ENCODE data around the gene ELMO1. TPM values are rescaled to one million over a fixed set of nuclear protein-coding genes. Genes with fewer than 3 reads are reported as not detected.
"Not testable (repeated sequence)": the region's sequence is repeated elsewhere in the genome, so short reads cannot be mapped to it uniquely, and the experiment has no call there.

Gene ELMO1
- total RNA-seq, 2 experiments from 2014 or later: 65.2 to 67.7 TPM

- CTCF ChIA-PET: no interaction called here
- POLR2A ChIA-PET: no interaction called here
Measured at GRCh38 chr7:36999626-37000485, 448.8 kb downstream of the ELMO1 start.

GRCh38 chr7:36995776-36996175 lies 452.9 kb downstream of the ELMO1 start:
- CTCF ChIA-PET: no interaction called here
- POLR2A ChIA-PET: no interaction called here

DNA sequence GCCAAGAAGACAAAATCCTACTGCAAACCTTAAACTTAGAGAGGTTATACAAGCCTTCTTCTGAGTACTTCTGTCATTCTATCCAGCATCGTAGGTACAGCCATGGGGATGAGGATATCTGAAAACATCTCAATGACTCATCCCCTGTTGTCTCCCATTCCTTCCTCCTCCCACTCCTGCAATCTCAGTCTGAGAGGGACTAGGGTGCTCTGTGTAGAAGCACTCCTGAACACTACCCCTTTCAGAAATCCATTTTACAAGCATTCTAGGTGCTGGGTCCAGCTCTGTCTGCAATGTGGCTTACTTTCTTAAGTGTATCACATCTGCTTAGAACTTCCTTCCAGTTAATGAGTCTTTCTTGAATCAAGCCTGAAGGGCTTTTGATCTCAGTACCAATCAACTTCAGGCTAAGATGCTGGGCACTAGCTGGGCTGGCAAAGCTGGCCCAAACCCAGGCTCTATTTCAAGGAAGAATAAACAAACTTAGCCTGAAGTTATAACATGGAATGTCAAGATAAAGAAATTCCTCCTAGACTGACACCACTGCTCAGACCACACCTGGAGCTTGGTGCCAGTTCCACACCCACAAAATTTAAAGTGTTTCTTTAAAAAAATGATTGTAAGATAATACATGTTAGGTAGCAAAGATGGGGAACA lies 454.1 kb downstream of the ELMO1 start:
- POLR2A ChIA-PET: no interaction called here

DNA sequence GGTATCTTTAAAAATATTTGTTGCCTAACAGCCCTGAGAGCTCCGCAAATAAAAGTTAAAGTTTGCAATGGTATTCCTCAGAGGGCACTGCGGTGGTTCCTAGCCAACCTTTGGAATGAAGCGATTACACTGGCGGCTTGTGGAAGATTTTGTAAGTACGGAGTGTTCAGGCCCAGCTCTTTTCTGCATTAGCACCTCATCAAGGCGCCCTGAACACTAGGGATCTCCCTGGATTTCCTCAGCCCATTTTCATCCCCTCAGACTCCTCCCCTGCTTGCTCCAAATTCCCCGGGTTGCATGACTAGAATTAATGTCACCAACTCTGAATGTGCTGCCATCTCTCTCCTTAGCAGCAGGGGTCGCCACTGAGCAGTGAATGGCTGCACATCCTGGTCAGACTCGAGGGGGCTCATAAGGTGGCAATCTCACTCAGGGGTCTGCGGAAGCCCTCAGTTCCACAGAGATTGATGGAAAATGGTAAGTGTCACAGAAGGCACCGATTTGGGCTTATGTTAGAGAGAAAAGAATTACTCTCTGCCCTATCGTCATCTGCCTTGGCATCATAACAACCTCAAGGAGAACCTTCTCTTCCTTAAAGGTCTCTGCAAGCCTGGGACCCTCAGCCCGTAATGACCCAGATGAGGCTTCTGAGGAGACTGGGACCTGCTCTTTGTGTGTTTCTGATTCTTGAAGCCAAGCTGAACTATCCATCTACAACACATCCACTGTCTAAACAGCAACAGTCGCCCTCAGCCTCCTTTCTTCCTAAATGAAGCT lies 461.5 kb downstream of the ELMO1 start:
- CTCF ChIA-PET: interaction anchor here (0.6 to 2.5 kb wide), 7 partner anchors 10 to 208 kb away, joined by 3 to 9 read pairs (median 3); no protein-coding TSS in a partner anchor
- POLR2A ChIA-PET: no interaction called here

More for the DNA sequence above, 454.1 kb downstream of the ELMO1 start:
- CTCF ChIA-PET: interaction anchor here (1.4 kb wide), 1 partner anchor 187 kb away, joined by 4 read pairs; no protein-coding TSS in a partner anchor

- CTCF ChIA-PET: interaction anchor here (0.7 to 2.5 kb wide), 4 partner anchors 12 to 209 kb away, joined by 3 to 9 read pairs (median 4); no protein-coding TSS in a partner anchor
- POLR2A ChIA-PET: no interaction called here
Measured at GRCh38 chr7:36986511-36986933, 462.1 kb downstream of the ELMO1 start.

- ChIA-PET CTCF (interaction anchor here (1.2 to 2.5 kb wide), 4 partner anchors 11 to 210 kb away, joined by 3 to 9 read pairs (median 4); no protein-coding TSS in a partner anchor), POLR2A (no interaction called here)
Measured at GRCh38 chr7:36985866-36986400, 462.7 kb downstream of the ELMO1 start.

DNA sequence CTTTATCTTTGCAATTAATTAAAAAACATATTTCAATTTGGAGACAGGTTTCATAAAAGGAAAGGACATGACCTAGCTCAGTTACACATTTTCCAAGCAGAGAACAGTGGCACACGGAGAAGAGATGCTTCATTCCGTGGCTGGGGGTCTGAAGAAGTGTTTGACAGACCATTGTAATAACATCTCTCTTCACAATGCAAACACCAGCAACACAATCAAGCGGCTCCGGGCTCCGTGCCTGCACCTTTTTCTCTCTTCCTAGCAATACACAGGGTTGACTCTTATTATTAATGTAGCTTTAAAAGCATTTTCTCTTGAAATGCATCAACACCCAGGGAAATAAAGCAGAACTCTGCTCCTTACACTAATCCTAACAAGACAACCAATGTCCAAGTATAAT lies 463.3 kb downstream of the ELMO1 start:
- ChIA-PET POLR2A (no interaction called here), CTCF (interaction anchor here (1.3 to 2.5 kb wide), 2 partner anchors 12 to 197 kb away, joined by 4 to 9 read pairs; no protein-coding TSS in a partner anchor)

- ChIA-PET POLR2A (no interaction called here), CTCF (interaction anchor here (1.3 to 2.5 kb wide), 2 partner anchors 12 to 197 kb away, joined by 4 to 9 read pairs; no protein-coding TSS in a partner anchor)
Measured at GRCh38 chr7:36984710-36985312, 463.9 kb downstream of the ELMO1 start.

DNA sequence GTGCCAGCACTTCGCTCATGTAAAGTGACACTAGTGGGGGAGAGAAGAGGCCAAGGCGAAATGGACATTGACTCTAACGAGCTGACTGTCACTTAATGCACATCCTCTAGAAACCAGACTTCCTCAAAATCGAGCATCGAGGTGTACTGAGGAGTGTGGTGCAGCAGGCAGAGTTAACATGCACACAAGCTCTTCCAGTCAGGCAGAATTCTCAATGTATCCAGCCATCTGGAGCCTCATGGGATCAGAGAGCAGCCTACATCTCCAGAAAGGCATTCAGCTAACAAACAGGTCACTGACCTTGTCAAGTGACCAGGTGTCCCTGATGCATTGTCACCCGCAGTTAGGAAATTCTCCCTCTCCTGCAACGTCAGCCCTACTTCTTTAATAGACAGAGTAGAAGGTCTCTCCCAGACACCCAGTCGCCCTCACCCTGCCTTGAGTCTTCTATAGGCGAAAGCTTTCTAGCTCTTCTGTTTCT lies 464.6 kb downstream of the ELMO1 start:
- CTCF ChIA-PET: interaction anchor here (0.9 kb wide), 1 partner anchor 198 kb away, joined by 6 read pairs; no protein-coding TSS in a partner anchor
- POLR2A ChIA-PET: no interaction called here

DNA sequence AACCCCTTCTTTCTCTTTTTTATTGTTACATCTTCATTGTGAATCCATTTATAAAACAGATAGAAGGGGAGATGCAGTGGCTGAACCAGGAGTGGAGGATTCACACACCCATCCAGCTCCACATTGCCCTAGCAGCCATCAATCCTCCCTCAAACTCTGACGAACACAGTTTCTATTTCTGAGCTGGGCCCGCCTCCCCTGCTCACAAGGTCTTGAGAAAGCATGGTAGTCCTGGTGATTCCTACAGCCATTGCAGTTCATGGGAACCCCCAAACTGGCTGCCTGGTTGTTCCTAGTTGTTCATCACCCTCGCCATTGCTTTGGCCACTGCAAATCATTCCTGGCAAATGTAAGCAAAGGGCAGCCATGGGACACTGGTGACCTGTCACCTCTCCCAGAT lies 465.9 kb downstream of the ELMO1 start:
- POLR2A ChIA-PET: no interaction called here
- CTCF ChIA-PET: no interaction called here

- ChIA-PET CTCF (no interaction called here), POLR2A (no interaction called here)
Measured at GRCh38 chr7:36979810-36980248, 468.8 kb downstream of the ELMO1 start.

DNA sequence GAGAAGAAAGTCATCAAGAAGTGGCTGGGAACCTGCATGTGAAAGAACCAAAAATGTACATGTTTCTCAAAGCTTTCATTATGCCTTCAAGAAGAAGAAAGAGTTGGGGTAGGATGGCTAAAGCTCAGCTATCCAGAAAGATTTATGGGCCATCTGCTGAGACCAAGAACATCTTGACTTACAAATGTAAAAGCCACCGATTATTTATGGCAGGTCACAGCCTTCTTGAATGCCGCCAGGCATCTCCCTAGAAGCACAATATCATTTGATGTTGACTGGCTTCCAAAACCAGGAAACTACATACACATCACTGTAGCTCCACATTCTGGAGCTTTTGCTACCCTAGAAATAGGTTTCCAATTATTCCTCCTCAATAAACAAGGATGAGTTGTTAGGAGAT lies 470.2 kb downstream of the ELMO1 start:
- CTCF ChIA-PET: no interaction called here

GRCh38 chr7:36977878-36978277 lies 470.8 kb downstream of the ELMO1 start:
- ChIA-PET POLR2A (no interaction called here), CTCF (interaction anchor here (1.7 kb wide), 1 partner anchor 10 kb away, joined by 3 read pairs; no protein-coding TSS in a partner anchor)

More for the DNA sequence above, 470.2 kb downstream of the ELMO1 start:
- POLR2A ChIA-PET: no interaction called here

- CTCF ChIA-PET, POLR2A ChIA-PET: not testable (repeated sequence)
Measured at GRCh38 chr7:36973534-36973933, 475.1 kb downstream of the ELMO1 start.

DNA sequence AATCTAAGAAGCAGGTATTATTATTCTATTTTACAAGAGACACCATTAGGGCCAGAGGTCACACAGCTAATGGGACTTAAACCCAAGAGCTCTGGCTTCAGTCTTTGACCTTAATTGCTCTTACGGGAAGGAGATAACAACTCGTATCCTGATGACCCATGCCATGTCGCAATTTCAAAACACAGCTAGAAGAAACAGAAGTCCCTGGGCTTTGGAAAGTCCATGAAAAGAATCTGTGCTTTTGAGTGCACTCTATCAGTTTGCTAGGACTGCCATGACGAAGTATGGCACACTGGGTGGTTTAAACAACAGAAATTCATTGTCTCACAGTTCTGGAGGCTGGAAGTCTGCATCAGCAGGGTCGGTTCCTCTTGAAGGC lies 476.5 kb downstream of the ELMO1 start:
- CTCF ChIA-PET: interaction anchor here (0.7 kb wide), 1 partner anchor 15 kb away, joined by 3 read pairs; no protein-coding TSS in a partner anchor
- POLR2A ChIA-PET: no interaction called here

GRCh38 chr7:36971515-36972139 lies 477.0 kb downstream of the ELMO1 start:
- CTCF ChIA-PET: interaction anchor here (0.7 kb wide), 1 partner anchor 16 kb away, joined by 3 read pairs; no protein-coding TSS in a partner anchor
- POLR2A ChIA-PET: no interaction called here

GRCh38 chr7:36970551-36971514 lies 477.8 kb downstream of the ELMO1 start:
- CTCF ChIA-PET: interaction anchor here (1.1 kb wide), 1 partner anchor 16 kb away, joined by 3 read pairs; no protein-coding TSS in a partner anchor
- POLR2A ChIA-PET: interaction anchor here (1.2 kb wide), 1 partner anchor 9 kb away, joined by 3 read pairs; no protein-coding TSS in a partner anchor

Measured in activated CD8-positive, alpha-beta memory T cell treated with anti-CD3 and anti-CD28 coated beads for 36 hours (primary cell).